CD4-positive, alpha-beta T cell treated with Interleukin-2 at 100 ng/mL for 4 hours (primary cell): ENCODE measurements around the gene TRAPPC12.
A peak's percentile ranks its signal among the peaks of the same experiment; 100 is the strongest.

Experiments
- DNase-seq: peaks from one replicate; pipeline ENCODE4 v3.0.0-alpha.2; 2020; ENCODE audit warnings: low spot score

TRAPPC12 gene

DNA sequence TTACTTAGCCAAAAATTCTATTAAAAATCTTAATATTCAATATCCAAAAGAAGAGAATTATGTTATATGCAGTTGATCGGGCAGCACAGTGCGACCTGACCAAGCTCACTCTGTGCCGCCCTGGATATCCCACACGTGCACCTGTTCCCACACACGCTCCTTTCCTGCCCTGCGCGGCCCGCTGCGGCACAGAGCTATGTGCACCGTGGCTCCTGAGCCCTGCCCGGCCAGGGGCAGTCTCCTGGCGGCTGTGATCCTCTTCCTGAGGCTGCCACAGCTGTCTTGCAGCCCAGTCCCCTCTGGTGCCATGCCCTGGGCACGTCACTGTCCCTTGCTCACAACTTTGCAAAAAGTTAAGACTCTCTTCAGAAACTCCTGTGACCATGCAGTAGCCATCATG is 29.3 kb downstream of the TRAPPC12 start:
- DNase-seq: no peak

DNA sequence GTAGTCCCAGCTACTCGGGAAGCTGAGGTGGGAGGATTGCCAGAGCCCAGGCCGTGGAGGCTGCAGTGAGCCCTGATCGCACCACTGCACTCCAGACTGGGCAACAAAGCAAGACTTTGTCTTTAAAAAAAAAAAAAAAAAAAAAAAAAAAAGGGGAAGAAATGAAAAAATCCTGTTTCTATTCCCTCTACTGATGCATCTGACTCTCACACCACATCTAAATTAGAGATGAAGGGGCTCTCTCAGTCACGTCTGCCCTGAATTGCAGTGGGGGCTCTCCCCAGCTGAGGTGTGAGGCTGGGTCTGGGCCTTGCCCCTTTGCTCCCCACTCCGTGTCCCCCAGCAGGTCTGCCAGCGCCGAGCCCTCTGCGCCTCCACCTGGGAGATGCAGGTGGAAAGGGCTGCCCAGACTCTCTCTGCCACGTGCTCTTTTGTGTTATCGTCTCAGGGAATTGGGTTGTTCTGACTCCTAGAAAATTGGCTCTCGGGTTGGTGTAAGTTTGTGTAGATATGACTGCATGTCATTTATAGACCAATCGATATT is 30.2 kb downstream of the TRAPPC12 start:
- DNase-seq: no peak

DNA sequence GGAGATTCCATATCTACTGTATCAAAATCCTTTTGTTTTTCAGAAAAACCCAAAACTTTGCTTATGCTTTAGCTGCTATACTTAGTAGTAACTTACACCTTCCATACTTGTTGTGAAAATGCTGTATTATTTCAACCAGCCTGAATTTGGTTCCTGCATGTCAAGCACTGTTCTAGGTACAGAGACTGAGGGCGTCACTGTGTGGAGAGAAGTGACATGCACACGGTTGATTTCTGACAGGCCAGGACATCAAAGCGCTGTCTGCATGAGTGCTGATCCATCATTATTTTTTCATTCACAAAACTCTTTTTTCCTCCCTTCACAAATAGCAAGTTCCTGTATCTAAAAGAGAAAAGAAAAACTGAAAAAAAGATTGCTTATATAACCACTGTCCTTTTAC is 31.6 kb downstream of the TRAPPC12 start:
- DNase-seq: no peak

DNA sequence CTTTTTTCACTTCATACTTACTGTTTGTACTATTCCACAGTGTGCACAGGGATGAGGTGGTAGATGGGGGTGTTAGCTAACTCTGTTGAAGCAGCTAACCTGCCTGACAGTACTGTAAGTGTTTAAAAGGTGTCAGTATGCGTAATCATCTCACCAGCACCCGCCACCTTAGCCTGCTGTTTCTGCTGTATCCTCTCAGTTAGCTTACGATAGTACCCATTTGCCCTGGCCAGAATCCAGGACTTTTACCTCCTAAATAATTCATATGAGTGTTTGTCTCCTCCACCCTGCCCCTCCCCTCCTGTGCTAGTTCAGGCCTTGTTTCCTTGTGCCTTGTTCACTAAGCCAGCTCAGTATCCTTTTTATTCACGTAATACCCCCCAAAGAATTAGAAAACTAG is 34.2 kb downstream of the TRAPPC12 start:
- no peak for DNase-seq

DNA sequence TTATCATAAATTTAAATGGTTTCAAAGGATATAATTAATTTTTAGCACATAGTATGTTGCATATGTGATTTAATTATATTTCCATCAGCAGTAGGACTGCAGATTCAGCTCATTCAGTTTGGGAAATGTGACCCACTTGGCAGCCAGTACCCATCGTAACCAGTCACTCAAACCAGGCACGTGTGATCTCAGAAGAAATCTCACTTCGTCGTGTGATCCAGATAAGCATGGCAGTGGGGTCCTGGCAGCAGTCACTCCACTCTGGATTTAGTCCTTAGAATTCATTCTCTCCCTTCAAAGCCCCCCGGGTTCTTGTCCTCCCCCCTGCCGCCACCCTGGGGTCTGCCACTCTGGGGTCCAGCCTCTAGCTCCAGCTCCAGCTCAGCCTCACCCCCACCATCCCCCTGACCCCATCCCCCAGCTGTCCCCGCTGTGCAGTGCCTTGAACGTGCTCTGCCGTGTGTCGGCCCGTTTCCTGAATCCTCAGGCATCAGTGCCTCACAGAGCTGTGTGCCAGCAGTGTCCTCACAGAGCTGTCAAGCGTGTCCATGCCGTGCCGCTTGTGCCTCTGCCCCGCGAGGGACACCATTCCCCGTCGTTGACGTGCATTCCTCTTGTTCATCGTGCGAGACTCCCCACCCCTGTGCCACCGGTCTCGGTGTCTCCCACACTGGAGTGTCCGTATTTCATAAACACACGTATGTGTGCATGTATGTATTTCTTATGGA is 34.8 kb downstream of the TRAPPC12 start:
- DNase-seq: no peak

- no peak for DNase-seq
These were observed 39.4 kb downstream of the TRAPPC12 start for GRCh38 chr2:3418766-3419404.

- no peak for DNase-seq
These were observed 40.7 kb downstream of the TRAPPC12 start for GRCh38 chr2:3420076-3420768.

DNA sequence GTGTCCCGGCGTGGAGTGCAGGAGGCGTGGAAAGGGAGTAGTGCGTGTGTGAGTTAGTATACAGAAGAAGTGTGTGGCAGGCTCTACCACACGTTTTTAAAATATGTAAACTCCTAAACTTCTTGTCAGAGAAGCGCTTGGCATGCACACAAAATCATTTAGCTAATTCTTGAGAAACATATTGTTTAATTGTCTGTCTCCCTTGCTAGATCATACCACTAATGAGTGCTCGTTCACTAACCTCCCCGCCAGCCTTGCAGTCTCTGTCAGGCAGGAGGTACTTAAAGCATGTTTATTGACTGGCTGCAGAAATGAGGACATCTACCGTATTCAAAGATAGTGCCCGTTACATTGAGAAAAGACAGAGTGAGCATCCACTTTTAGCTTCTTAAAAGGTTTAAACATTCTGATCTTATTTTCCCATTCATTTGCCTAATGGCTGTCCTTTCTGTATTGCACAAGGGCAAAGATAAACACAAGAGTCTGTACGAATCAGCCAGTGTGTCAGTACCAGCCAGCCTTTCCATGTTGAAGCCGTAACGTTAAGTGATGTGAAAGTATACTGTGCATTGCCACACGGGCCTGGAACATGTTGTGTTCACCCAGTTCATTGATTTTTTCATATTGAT is 41.4 kb downstream of the TRAPPC12 start:
- DNase-seq: no peak

GRCh38 chr2:3421580-3421979 is 42.1 kb downstream of the TRAPPC12 start:
- no peak for DNase-seq

DNA sequence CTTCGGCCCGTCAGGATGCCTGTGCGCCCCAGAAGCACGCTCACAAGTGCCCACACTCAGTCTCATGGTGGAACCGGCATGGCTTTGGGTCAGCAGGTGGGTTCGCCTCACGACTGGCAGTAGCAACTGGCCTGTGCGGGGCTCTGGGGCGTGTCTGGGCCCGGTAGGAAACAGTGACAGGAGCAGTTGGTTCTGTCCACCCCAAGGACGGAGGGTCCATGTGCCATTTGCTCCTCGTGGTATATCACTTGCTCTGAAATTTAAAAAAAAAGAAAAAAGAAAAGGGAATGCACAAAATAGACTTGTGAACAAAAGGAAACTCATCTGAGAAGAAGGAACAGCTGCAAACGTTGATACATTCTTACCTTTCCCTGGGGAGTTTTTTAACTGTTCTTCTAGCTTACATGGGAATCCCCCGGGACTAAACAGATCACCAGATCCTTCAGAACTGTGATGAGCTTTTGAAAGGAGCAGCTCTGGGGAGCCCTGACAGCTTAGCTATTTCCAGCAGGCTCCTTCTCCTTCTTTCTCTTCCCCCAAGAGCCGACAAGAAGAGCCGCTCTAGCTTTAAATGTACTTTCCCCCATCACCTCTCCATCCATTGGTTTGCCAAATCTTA is 42.8 kb downstream of the TRAPPC12 start:
- DNase-seq: no peak

DNA sequence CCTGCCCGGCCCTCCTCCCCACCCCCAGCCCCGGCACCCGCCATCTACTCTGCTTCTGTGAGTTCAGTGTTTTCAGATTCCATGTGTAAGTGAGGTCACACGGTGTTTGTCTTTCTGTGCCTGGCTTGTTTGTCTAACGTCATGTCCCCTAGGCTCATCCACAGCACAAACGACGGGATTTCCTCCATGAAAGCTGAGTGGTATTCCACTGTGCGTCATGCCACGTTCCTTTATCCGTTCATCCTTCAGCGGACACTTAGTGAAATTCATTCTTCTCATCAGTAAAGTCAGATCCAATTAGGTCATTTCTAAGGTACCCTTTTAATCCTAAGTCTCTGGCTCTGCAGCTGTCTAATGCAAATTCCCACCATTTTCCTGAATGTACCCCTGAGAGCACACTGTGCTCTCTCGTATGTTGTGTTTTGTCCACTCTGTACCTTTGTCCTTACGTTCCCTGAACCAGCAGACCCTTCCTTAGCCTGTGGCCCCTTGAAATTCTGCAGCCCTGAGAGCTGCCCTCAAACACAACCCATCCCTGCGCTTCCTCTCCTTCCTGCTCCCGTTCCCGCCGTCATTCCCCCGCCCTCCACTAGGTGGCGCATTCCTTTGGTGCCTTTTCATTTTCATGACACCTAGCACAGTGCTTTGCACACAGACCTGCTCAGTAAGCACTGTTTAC is 44.1 kb downstream of the TRAPPC12 start:
- DNase-seq: peak; percentile 76

- DNase-seq: no peak
These were observed 44.8 kb downstream of the TRAPPC12 start for GRCh38 chr2:3424171-3424795.

DNA sequence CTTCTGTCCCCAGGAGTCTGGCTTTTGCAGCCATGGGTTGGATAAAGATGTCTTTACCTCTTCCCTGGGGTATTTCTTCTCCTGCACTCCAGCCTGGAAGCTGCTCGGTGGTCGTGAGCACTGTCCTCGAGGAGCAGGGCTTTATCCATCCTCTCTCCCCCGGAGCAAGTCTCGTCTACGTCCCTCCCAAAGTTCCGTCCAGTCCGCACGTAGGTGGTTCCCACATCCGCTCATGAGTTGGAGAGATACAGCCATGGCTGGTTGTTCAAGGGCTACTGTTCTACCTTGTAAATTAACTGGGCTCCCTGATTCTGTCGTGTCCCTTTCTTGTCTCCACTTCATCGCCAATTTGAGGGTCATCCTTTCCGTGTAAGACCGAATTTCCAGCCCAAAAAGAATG is 47.1 kb downstream of the TRAPPC12 start:
- no peak for DNase-seq

- DNase-seq: no peak
These were observed 47.8 kb downstream of the TRAPPC12 start for GRCh38 chr2:3427272-3427671.

- DNase-seq: no peak
These were observed 49.1 kb downstream of the TRAPPC12 start for GRCh38 chr2:3428577-3428976.

DNA sequence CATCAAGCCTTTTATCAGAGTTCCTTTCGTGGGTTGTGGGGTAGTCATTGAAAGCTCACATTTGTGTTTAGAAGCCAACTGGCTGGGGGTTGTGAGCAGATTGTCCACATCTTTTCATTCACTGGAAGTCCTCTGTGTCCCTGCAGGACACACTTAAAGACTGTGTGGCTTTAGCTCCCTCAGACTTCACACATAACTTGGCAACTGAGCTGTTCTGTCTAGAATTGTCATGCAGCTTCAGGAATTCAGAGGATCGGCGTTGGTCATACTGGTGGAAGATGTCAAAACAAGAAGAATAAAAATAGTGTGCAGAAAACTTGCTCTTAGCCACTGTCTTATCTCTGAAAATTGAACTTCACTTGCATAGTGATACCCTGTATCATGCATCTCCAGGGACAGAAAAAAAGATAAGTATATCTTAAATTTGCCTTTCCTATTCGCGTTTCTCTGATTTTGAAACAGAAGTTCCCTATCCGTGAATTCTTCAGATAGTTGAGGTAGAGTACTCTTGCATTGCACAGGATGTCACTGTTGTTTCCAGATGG is 49.6 kb downstream of the TRAPPC12 start:
- DNase-seq: no peak

GRCh38 chr2:3430172-3430571 is 50.7 kb downstream of the TRAPPC12 start:
- DNase-seq: no peak

DNA sequence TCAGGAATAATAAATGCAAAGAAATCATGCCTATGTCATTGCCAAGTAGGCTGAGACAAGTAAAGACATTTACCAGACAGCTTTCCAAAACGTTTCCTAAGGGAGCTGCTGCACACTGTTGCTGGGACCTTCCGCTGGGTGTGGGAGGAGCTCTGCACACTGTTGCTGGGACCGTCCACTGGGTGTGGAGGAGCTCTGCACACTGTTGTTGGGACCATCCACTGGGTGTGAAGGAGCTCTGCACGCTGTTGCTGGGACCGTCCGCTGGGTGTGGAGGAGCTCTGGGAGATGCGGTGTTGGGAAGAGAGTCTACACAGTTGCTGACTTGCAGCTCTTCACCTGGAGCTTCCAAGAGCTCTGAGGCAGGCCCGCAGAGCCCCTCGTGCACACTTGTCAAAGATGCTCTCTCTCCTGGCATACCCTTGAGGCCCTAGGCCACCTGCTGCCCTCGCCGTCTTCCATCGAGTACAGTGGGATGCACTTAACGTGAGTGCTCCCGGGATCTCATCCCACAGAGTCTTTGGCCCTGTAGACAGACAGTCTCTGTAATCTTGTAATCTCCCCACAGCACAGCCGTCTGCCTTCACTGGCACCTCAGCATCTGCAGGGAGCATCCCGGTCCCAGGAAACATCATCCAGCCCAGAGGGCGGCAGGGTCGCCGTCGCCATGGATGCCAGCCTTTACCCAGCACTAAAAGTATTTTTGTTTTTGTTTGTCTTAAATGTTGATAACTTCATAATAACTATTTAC is 51.4 kb downstream of the TRAPPC12 start:
- DNase-seq: no peak

DNA sequence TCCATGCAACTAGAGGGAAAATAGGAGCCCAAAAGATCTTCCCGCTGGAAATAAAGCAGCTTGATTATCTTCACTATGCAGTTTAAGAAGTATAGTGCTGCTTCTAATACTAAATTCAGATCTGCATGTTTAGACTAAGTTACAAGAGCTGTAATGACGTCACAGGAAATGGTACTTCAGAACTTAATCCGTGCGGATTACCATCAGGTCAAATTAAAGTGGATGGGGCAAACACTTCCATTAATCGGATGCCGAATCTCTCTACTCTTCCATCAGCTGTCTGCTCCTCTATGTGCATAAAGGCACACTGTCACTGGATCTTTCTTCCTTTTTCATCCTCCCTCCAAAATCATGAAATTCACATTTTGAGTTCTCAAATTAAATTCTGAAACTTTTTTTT is 52.6 kb downstream of the TRAPPC12 start:
- DNase-seq: no peak
